Measurements from ENCODE around the gene TMC1. TPM values are rescaled to one million over a fixed set of nuclear protein-coding genes. Genes with fewer than 3 reads are reported as not detected.

The TMC1 gene
- total and polyA plus RNA-seq, 10 of the 15 experiments (the other 5 are each of a cell fraction or from before 2014, with no cell fraction given) = 0.06 to 0.94 (median 0.40) TPM; not detected in 1

DNA sequence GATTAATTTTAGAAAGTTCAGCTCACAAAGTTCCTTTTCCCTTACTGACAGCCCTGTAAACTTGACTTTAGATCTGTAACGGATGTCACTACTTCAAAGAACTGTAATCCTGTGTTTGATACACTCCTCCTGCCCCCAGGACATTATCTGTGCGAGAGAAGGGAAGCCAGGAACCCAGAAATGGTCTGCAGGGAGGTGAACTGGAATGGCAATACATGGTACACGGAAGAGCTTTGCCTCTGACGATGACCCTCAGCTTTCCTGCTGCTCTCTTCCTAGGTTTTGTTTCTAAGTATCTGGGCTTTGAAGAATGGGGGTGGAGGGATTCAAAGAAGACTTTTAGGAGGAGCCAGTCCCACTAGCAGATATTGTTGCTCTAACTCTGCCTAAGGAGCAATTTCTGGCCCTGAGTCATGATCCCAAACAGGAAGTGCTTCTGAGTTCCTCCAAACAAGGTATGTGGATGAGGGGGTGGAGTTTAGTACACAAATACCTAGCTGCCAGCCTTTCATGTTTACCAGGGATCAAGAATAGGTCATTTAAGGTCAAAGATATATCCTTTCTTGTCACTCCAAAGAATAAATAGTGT, 43.4 kb upstream of the TMC1 start:
- no TSS peak for BruUV-seq (replicated peaks)
- no peaks in the 10 kb centered on the region for H4K20me1 ChIP-seq (ENCODE audit: control insufficient read depth, insufficient read depth)
- intact Hi-C loops (cut with micrococcal nuclease; ENCODE audit: unreplicated experiment) = no loop called here

DNA sequence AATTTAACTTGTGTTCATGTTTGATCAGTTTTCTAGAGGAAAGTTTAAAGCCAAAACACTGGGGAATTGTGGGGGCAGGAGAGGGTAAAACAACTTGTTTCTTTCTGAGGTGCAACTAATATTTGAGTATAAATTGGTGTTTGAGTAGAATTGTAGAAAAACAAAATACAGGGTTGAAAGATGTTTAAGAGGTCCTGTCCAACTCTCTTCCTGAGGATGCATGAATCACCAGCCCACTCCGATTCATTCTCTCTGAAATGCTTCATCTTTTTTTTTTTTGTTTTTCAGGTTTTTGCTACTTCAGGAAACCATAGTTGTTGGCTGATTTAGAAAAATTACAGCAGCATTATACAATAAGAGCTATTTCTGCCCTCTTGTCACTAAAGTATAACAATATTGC, 42.4 kb upstream of the TMC1 start:
- FAIRE-seq = no peak
- TF ChIP-seq, protein P1, sequence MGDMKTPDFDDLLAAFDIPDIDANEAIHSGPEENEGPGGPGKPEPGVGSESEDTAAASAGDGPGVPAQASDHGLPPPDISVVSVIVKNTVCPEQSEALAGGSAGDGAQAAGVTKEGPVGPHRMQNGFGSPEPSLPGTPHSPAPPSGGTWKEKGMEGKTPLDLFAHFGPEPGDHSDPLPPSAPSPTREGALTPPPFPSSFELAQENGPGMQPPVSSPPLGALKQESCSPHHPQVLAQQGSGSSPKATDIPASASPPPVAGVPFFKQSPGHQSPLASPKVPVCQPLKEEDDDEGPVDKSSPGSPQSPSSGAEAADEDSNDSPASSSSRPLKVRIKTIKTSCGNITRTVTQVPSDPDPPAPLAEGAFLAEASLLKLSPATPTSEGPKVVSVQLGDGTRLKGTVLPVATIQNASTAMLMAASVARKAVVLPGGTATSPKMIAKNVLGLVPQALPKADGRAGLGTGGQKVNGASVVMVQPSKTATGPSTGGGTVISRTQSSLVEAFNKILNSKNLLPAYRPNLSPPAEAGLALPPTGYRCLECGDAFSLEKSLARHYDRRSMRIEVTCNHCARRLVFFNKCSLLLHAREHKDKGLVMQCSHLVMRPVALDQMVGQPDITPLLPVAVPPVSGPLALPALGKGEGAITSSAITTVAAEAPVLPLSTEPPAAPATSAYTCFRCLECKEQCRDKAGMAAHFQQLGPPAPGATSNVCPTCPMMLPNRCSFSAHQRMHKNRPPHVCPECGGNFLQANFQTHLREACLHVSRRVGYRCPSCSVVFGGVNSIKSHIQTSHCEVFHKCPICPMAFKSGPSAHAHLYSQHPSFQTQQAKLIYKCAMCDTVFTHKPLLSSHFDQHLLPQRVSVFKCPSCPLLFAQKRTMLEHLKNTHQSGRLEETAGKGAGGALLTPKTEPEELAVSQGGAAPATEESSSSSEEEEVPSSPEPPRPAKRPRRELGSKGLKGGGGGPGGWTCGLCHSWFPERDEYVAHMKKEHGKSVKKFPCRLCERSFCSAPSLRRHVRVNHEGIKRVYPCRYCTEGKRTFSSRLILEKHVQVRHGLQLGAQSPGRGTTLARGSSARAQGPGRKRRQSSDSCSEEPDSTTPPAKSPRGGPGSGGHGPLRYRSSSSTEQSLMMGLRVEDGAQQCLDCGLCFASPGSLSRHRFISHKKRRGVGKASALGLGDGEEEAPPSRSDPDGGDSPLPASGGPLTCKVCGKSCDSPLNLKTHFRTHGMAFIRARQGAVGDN (IDR thresholded peaks at IDR 0.05) = no peak
- TF ChIP-seq IRF4 (IDR thresholded peaks at IDR 0.05; ENCODE audit: low read depth, low read length) (no peak), SUZ12 (IDR thresholded peaks at IDR 0.05; ENCODE audit: unreplicated experiment) (no peak), MEF2B (IDR thresholded peaks at IDR 0.05; ENCODE audit: partially characterized antibody, poor library complexity, severe bottlenecking) (no peak)
- TF ChIP-seq, protein P2, sequence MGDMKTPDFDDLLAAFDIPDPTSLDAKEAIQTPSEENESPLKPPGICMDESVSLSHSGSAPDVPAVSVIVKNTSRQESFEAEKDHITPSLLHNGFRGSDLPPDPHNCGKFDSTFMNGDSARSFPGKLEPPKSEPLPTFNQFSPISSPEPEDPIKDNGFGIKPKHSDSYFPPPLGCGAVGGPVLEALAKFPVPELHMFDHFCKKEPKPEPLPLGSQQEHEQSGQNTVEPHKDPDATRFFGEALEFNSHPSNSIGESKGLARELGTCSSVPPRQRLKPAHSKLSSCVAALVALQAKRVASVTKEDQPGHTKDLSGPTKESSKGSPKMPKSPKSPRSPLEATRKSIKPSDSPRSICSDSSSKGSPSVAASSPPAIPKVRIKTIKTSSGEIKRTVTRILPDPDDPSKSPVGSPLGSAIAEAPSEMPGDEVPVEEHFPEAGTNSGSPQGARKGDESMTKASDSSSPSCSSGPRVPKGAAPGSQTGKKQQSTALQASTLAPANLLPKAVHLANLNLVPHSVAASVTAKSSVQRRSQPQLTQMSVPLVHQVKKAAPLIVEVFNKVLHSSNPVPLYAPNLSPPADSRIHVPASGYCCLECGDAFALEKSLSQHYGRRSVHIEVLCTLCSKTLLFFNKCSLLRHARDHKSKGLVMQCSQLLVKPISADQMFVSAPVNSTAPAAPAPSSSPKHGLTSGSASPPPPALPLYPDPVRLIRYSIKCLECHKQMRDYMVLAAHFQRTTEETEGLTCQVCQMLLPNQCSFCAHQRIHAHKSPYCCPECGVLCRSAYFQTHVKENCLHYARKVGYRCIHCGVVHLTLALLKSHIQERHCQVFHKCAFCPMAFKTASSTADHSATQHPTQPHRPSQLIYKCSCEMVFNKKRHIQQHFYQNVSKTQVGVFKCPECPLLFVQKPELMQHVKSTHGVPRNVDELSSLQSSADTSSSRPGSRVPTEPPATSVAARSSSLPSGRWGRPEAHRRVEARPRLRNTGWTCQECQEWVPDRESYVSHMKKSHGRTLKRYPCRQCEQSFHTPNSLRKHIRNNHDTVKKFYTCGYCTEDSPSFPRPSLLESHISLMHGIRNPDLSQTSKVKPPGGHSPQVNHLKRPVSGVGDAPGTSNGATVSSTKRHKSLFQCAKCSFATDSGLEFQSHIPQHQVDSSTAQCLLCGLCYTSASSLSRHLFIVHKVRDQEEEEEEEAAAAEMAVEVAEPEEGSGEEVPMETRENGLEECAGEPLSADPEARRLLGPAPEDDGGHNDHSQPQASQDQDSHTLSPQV (IDR thresholded peaks at IDR 0.05) = no peak

More for the DNA sequence above, 43.4 kb upstream of the TMC1 start:
- Histone ChIP-seq H3K9ac (ENCODE audit: control insufficient read depth, insufficient read depth, low read length) (no peak overlapping the region), H3K27ac (ENCODE audit: control insufficient read depth, insufficient read depth) (no peak overlapping the region), H3K36me3 (ENCODE audit: control insufficient read depth in 2 of 2, insufficient read depth in 2 of 2, low read length in 1 of 2) (no peaks in the 10 kb centered on the region), H3K4me3 (no peak overlapping the region), H3K9me3 (replicated peaks; ENCODE audit: control insufficient read depth, insufficient read depth, low read length) (no peaks in the 10 kb centered on the region; the same call in 1 of the 3 replicates), H3K4me1 (ENCODE audit: control insufficient read depth, insufficient read depth, low read length) (peaks cover 3% of the 10 kb centered on the region), H3K79me2 (ENCODE audit: control insufficient read depth, insufficient read depth, low read length) (no peaks in the 10 kb centered on the region), H3K4me2 (ENCODE audit: control insufficient read depth, insufficient read depth) (no peak overlapping the region), H2AFZ (ENCODE audit: control insufficient read depth, low read depth, low read length) (peak overlapping the region; percentile 67), H3K27me3 (replicated peaks in 1 of 2; ENCODE audit: control insufficient read depth in 2 of 2, insufficient read depth in 2 of 2, low read length in 1 of 2) (no peaks in the 10 kb centered on the region)
- ChIA-PET POLR2A (interaction anchor here (1.5 kb wide), 2 partner anchors 18 to 20 kb away, joined by 4 to 6 read pairs; no protein-coding TSS in a partner anchor), CTCF (interaction anchor here (0.6 kb wide), 1 partner anchor 836 kb away, joined by 4 read pairs; no protein-coding TSS in a partner anchor), SMC1A (ENCODE audit: uncharacterized antibody, unreplicated experiment) (interaction anchor here (0.7 to 5.2 kb wide), 7 partner anchors 10 to 141 kb away, joined by 3 to 24 read pairs (median 3); no protein-coding TSS in a partner anchor), RAD21 (ENCODE audit: unreplicated experiment) (interaction anchor here (1.0 to 2.4 kb wide), 2 partner anchors 12 to 19 kb away, joined by 3 to 10 read pairs; no protein-coding TSS in a partner anchor)
- FAIRE-seq (no peak), DNase-seq (ENCODE audit: low read depth, low spot score) (no peak), ATAC-seq (no peak)
- TF ChIP-seq SPI1 (IDR thresholded peaks at IDR 0.05; ENCODE audit: borderline replicate concordance, insufficient read depth, low read depth, low read length) (peak; percentile 39; the same call in 1 of the 2 replicates), SRF (IDR thresholded peaks at IDR 0.05; ENCODE audit: low read depth in 2 of 2, low read length in 2 of 2) (0 out of 4 replicates have a peak, but pooled peaks of 1 of the 2 experiments have one; percentile 39), CHD4 (IDR thresholded peaks at IDR 0.05) (no peak), EED (IDR thresholded peaks at IDR 0.05; ENCODE audit: low read depth) (0 out of 2 replicates have a peak, but pooled peaks have one; percentile 33)
- in situ Hi-C loops (cut with MboI) = no loop called here
- 92% methylated on average over 4 of the region's 4 CpGs for WGBS (ENCODE audit: insufficient coverage, insufficient replicate concordance, low lambda C conversion rate, missing lambda C conversion rate)

More for the DNA sequence above, 42.4 kb upstream of the TMC1 start:
- ChIA-PET SMC1A (ENCODE audit: uncharacterized antibody, unreplicated experiment) (no interaction called here), CTCF (no interaction called here), POLR2A (no interaction called here), RAD21 (ENCODE audit: unreplicated experiment) (interaction anchor here (1.1 kb wide), 1 partner anchor 20 kb away, joined by 4 read pairs; no protein-coding TSS in a partner anchor)
- Histone ChIP-seq H2AFZ (ENCODE audit: control insufficient read depth, low read depth, low read length) (no peak overlapping the region), H3K4me3 (no peak overlapping the region), H3K4me2 (ENCODE audit: control insufficient read depth, insufficient read depth) (no peak overlapping the region), H3K79me2 (ENCODE audit: control insufficient read depth, insufficient read depth, low read length) (no peaks in the 10 kb centered on the region), H4K20me1 (ENCODE audit: control insufficient read depth, insufficient read depth) (no peaks in the 10 kb centered on the region), H3K27ac (ENCODE audit: control insufficient read depth, insufficient read depth) (no peak overlapping the region), H3K4me1 (ENCODE audit: control insufficient read depth, insufficient read depth, low read length) (no peaks in the 10 kb centered on the region; the same call in 1 of the 2 replicates), H3K27me3 (replicated peaks in 1 of 2; ENCODE audit: control insufficient read depth in 2 of 2, insufficient read depth in 2 of 2, low read length in 1 of 2) (no peaks in the 10 kb centered on the region), H3K9ac (ENCODE audit: control insufficient read depth, insufficient read depth, low read length) (no peak overlapping the region), H3K9me3 (replicated peaks; ENCODE audit: control insufficient read depth, insufficient read depth, low read length) (no peaks in the 10 kb centered on the region; the same call in 1 of the 3 replicates), H3K36me3 (ENCODE audit: control insufficient read depth in 2 of 2, insufficient read depth in 2 of 2, low read length in 1 of 2) (no peaks in the 10 kb centered on the region)
- BruUV-seq (replicated peaks) = no TSS peak
- 46% methylated on average over 1 of the region's 1 CpG for WGBS (ENCODE audit: insufficient coverage, insufficient replicate concordance, low lambda C conversion rate, missing lambda C conversion rate)
- intact Hi-C loops (cut with micrococcal nuclease; ENCODE audit: unreplicated experiment) (no loop called here), in situ Hi-C loops (cut with MboI) (no loop called here)
- DNase-seq (ENCODE audit: low read depth, low spot score) (no peak), ATAC-seq (no peak)

Measured in GM12878 (cell line).